ENCODE results near the gene CTIF. TPM values are rescaled to one million over a fixed set of nuclear protein-coding genes. Genes with fewer than 3 reads are reported as not detected.

The CTIF gene
- total and polyA plus RNA-seq, 11 donors: 21.2 to 93.0 (median 68.0) TPM

DNA sequence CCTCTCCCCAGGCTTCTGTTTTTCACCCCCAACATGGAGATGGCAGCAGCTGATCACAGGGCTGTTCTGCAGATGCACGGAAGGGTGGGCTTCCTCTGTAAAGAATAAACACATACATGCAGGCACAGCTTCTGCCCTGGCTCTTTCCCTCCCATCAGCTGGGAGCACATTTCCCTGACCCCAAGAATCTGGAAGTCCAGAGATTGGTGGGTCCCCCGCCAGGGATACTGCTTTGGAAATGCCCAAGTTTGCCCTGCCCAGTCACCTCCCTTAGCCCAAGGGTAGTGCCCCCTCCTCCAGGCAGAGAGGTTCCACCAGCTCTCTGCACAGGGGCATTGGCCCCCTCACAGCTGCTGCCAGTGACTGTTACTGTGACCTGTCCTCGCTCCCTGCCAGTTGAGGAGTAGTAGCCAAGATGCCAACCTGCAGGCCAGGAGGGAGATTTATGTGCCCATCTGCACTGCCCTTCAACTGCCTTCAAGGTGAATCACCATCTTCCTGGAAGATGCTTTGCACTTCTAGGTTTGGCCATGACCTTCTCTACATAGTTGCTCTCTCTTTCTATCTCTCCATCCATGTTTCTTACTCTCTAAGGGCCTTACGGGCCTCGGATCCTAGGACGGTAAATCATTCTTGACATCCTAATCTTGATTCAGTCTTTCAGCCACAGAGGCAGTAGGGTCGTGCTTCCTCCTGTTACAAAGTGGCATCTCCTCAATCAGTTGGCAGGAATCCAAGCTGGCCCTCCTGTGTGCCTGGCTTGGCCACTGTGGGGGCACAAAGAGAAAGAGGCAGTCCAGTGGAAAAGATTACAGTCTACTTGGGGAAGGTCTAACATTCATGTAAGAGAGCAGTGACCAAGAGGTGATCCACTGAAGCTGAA is 121.8 kb downstream of the CTIF start:
- intact Hi-C loops (cut with DNase I): loop anchor here in 7 of 10 donors (2.0 to 10.0 kb wide), 5 partner anchors 43 to 184 kb away; partner anchors contain the start of gene CTIF (in 6 of the 7)
- WGBS, 4 donors: 80 to 89% (median 82%) methylated on average over 7 of the region's 7 CpGs
- Histone ChIP-seq H3K27ac (no peak overlapping the region), H3K27me3 (no peaks in the 10 kb centered on the region), H3K4me3 (no peak overlapping the region), H3K9me3 (peaks cover 0 to 2% (median 0%) of the 10 kb centered on the region in 12 donors), H3K4me1 (peaks cover 0 to 44% (median 28%) of the 10 kb centered on the region in 12 donors), H3K36me3 (peaks cover 0 to 6% (median 5%) of the 10 kb centered on the region in 9 donors)
- ATAC-seq (no peak), DNase-seq (no peak)
- TF ChIP-seq, protein P1, sequence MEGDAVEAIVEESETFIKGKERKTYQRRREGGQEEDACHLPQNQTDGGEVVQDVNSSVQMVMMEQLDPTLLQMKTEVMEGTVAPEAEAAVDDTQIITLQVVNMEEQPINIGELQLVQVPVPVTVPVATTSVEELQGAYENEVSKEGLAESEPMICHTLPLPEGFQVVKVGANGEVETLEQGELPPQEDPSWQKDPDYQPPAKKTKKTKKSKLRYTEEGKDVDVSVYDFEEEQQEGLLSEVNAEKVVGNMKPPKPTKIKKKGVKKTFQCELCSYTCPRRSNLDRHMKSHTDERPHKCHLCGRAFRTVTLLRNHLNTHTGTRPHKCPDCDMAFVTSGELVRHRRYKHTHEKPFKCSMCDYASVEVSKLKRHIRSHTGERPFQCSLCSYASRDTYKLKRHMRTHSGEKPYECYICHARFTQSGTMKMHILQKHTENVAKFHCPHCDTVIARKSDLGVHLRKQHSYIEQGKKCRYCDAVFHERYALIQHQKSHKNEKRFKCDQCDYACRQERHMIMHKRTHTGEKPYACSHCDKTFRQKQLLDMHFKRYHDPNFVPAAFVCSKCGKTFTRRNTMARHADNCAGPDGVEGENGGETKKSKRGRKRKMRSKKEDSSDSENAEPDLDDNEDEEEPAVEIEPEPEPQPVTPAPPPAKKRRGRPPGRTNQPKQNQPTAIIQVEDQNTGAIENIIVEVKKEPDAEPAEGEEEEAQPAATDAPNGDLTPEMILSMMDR (IDR thresholded peaks at IDR 0.05): no peak
- no peak for TF ChIP-seq POLR2A (IDR thresholded peaks at IDR 0.05)

DNA sequence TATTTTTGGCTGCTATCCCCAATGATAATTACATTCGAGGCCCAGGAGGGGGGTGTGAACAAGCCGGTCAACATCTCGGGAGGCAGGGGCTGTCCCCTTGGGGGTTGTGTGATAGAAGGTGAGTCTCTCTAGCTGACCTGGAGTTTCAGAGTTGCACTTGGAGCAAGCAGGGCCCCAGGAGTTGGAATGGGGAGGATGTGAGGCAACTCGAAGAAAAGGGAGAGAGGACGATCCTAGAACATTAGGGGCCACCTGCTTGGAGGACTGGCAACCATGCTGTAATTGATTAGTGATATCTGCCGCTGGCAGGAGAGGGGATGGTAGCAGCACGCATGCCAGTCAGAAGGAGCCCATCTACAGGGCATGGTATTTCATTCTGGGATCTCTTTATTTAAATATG is 122.6 kb downstream of the CTIF start:
- H3K27ac ChIP-seq: no peak overlapping the region
- H3K4me3 ChIP-seq: no peak overlapping the region
- peaks cover 0 to 14% (median 13%) of the 10 kb centered on the region in 9 donors for H3K36me3 ChIP-seq
- DNase-seq (no peak), ATAC-seq (no peak)
- H3K4me1 ChIP-seq: peaks cover 0 to 39% (median 29%) of the 10 kb centered on the region in 12 donors
- H3K27me3 ChIP-seq: no peaks in the 10 kb centered on the region
- TF ChIP-seq, protein P1 (IDR thresholded peaks at IDR 0.05): no peak
- no peak for TF ChIP-seq POLR2A (IDR thresholded peaks at IDR 0.05)
- intact Hi-C loops (cut with DNase I): loop anchor here in 7 of 10 donors (2.0 to 10.0 kb wide), 5 partner anchors 44 to 185 kb away; partner anchors contain the start of gene CTIF (in 6 of the 7)
- peaks cover 0 to 6% (median 0%) of the 10 kb centered on the region in 12 donors for H3K9me3 ChIP-seq
- 66 to 71% (median 69%) methylated on average over 7 of the region's 7 CpGs for WGBS, 4 donors

DNA sequence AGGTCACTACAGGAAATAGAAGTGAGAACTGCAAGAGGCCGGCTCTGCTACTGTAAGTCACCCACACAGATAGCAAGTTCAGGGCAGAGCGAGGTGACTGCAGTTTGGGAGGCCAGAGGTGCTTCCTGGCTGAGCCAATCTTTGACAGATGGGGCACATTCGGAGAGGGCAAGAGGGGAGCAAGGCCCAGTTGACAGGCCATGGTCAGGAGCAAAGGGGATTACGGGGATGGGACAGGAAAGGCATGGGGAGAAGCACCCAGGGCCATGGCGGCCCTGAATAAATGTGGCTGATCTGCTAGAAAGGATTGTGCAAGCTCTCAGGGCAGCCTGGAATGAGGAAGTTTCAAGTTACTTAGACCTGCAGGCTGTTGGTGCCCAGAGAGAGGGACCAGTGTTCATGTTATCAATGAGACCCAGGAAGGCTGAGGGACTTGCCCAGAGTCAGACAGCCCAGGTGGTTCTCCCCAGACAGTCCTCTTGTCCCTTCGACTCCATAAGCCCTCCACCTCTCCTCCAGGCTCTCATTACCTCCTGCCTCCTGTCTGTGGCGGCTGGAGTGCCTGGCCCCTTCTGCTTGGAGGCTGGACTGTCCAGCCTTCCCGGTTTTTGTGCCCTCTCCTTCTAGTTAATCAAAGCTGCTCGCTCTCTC is 123.3 kb downstream of the CTIF start:
- H3K9me3 ChIP-seq: peaks cover 0 to 6% (median 0%) of the 10 kb centered on the region in 12 donors
- DNase-seq: peak in 1 of 5 donors; percentile 5
- peak in 1 of 4 donors; percentile 22 for ATAC-seq
- H3K4me3 ChIP-seq: no peak overlapping the region
- intact Hi-C loops (cut with DNase I): loop anchor here in 9 of 10 donors (2.0 to 10.0 kb wide), 6 partner anchors 45 to 185 kb away; partner anchors contain the start of gene CTIF (in 7 of the 9)
- H3K36me3 ChIP-seq: peaks cover 0 to 17% (median 15%) of the 10 kb centered on the region in 9 donors
- no peaks in the 10 kb centered on the region for H3K27me3 ChIP-seq
- H3K4me1 ChIP-seq: peaks cover 0 to 31% (median 25%) of the 10 kb centered on the region in 12 donors
- H3K27ac ChIP-seq: no peak overlapping the region
- 77 to 82% (median 79%) methylated on average over 9 of the region's 9 CpGs for WGBS, 4 donors
- no peak for TF ChIP-seq POLR2A (IDR thresholded peaks at IDR 0.05)
- TF ChIP-seq, protein P1 (IDR thresholded peaks at IDR 0.05): no peak

Data from heart left ventricle (tissue), 16 donors.